KMS-11 (cell line): Measurements from ENCODE around the gene NHSL1.
A peak's percentile ranks its signal among the peaks of the same experiment; 100 is the strongest.
"Not testable (repeated sequence)": the region's sequence is repeated elsewhere in the genome, so short reads cannot be mapped to it uniquely, and the experiment has no call there.

Experiments used
- H2AFZ ChIP-seq: fragments of 200-600 bp; sonication (generic); 2 replicates; pipeline ENCODE4 v1.6.1; 2016; ENCODE audit warnings: antibody characterized with exemption, mixed run types, low read depth
- H3K27ac ChIP-seq: fragments of 200-600 bp; sonication (generic); 2 replicates; pipeline ENCODE4 v1.6.1; 2016; ENCODE audit warnings: mild to moderate bottlenecking, mixed run types
- H3K27me3 ChIP-seq: fragments of 200-600 bp; sonication (generic); 2 replicates; pipeline ENCODE4 v1.6.1; 2017; ENCODE audit warnings: mild to moderate bottlenecking, low read depth, mixed run types, moderate library complexity; ENCODE audit not compliant: insufficient read depth
- H3K36me3 ChIP-seq: fragments of 200-600 bp; sonication (generic); 2 replicates; pipeline ENCODE4 v1.6.1; 2017; ENCODE audit warnings: mild to moderate bottlenecking, mixed run types; ENCODE audit not compliant: insufficient read depth
- H3K4me1 ChIP-seq: fragments of 200-600 bp; sonication (generic); 2 replicates; pipeline ENCODE4 v1.6.1; 2016; ENCODE audit warnings: mild to moderate bottlenecking, low read depth, mixed run types; ENCODE audit not compliant: poor library complexity, severe bottlenecking
- H3K4me2 ChIP-seq: fragments of 200-600 bp; sonication (generic); 2 replicates; pipeline ENCODE4 v1.7.0; 2016; ENCODE audit warnings: mild to moderate bottlenecking, mixed run types
- H3K4me3 ChIP-seq: fragments of 200-600 bp; sonication (generic); IDR thresholded peaks from 2 replicates; pipeline ENCODE4 v1.6.1; 2017; ENCODE audit warnings: low read depth, low read length, mixed read lengths; ENCODE audit not compliant: insufficient read depth
- H3K79me2 ChIP-seq: fragments of 200-600 bp; sonication (generic); 2 replicates; pipeline ENCODE4 v1.6.1; 2016; ENCODE audit warnings: low read depth, mixed run types; ENCODE audit not compliant: insufficient read depth
- H3K9ac ChIP-seq: fragments of 200-600 bp; sonication (generic); 2 replicates; pipeline ENCODE4 v1.6.1; 2016; ENCODE audit warnings: mild to moderate bottlenecking, mixed run types
- H4K20me1 ChIP-seq: fragments of 200-600 bp; sonication (generic); 2 replicates; pipeline ENCODE4 v1.6.1; 2016; ENCODE audit warnings: mild to moderate bottlenecking, mixed run types; ENCODE audit not compliant: insufficient read depth
- TF ChIP-seq, protein P1 (sequence below): fragments of 200-600 bp; sonication (generic); conservative IDR thresholded peaks from 2 replicates; pipeline ENCODE4 v1.6.1; 2017; ENCODE audit warnings: low read depth, mild to moderate bottlenecking, antibody characterized with exemption, low read length, moderate library complexity, mixed read lengths

NHSL1 gene

DNA sequence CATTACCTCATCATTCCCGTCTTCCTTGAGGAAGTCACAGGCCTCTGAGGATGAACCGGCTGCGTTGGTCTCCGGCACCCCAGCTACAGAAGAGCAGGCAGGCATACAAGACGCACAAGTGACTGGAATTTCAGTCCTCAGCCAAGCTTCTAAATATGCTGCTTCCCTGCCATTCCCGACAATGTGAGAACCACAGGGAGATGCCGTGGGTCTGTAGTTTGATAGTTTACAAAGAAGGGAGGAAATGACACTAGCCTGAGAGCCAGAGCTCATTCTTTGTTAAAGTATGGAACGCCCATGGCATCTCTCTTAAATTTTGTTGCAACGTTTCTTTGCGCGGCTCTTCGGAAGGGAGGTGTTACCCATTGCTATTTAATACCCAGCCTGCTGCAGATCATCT lies 69.5 kb downstream of the NHSL1 start:
- H3K79me2 ChIP-seq: no peaks in the 10 kb centered on the region
- TF ChIP-seq, protein P1, sequence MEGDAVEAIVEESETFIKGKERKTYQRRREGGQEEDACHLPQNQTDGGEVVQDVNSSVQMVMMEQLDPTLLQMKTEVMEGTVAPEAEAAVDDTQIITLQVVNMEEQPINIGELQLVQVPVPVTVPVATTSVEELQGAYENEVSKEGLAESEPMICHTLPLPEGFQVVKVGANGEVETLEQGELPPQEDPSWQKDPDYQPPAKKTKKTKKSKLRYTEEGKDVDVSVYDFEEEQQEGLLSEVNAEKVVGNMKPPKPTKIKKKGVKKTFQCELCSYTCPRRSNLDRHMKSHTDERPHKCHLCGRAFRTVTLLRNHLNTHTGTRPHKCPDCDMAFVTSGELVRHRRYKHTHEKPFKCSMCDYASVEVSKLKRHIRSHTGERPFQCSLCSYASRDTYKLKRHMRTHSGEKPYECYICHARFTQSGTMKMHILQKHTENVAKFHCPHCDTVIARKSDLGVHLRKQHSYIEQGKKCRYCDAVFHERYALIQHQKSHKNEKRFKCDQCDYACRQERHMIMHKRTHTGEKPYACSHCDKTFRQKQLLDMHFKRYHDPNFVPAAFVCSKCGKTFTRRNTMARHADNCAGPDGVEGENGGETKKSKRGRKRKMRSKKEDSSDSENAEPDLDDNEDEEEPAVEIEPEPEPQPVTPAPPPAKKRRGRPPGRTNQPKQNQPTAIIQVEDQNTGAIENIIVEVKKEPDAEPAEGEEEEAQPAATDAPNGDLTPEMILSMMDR: no peak
- no peaks in the 10 kb centered on the region for H3K4me1 ChIP-seq
- H3K27me3 ChIP-seq: no peaks in the 10 kb centered on the region
- no peaks in the 10 kb centered on the region for H3K36me3 ChIP-seq
- no peak overlapping the region for H3K27ac ChIP-seq
- no peak overlapping the region for H3K4me2 ChIP-seq
- H4K20me1 ChIP-seq: no peaks in the 10 kb centered on the region
- H3K9ac ChIP-seq: no peak overlapping the region
- H3K4me3 ChIP-seq: no peak overlapping the region
- H2AFZ ChIP-seq: no peak overlapping the region

DNA sequence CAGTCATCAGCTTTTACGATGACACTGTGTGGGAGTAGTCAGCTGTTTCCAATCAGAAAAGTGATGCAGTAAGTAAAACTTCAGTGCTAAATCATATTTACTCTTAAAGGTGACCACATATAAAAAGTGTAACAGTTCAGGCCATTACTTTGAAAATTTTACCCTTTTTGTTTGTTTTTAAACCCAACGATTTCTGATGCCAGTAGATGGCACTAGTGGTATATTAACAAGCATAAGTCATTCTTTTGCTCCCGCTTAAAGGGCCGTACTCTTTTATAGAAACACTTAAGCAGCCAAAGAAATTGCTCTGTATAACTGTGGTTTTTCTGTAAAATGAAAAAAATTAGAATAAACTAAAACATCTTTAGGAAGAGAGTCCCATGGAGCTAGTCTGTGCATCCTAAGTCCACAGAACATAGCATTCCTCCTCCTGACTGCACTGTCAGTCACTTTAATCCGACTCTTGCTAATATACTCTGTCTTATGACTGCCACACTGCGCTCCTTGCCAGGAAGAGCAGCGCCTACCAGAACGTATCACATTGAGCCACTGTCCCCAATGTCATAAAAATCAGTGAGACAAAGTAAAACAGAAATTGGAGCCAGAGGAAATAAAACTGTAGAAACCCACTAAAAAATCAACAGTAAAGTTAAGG lies 70.2 kb downstream of the NHSL1 start:
- no peak overlapping the region for H3K4me2 ChIP-seq
- no peak overlapping the region for H3K27ac ChIP-seq
- no peak overlapping the region for H3K4me3 ChIP-seq

DNA sequence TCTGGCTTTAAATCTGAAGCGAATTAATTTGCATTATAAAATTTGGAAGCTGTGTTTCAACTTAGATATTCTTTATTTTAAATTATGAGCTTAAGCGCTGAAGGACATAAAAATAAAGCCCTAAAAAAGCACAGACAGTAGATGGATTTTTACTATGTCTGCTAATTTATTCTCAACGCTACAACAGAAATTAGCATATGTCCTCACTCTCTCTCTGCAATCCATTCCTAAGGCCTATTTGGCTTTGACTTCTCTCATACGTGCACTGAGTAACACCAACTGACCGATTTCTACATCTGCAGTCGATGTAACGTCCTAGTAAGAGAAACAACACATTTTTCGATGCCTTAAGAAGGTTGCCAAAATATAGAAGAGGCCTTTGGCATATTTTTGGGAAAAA lies 71.6 kb downstream of the NHSL1 start:
- Histone ChIP-seq H4K20me1 (no peaks in the 10 kb centered on the region), H3K4me2 (no peak overlapping the region), H3K27ac (no peak overlapping the region), H3K36me3 (no peaks in the 10 kb centered on the region), H3K27me3 (no peaks in the 10 kb centered on the region), H3K4me1 (no peaks in the 10 kb centered on the region), H3K4me3 (no peak overlapping the region), H3K9ac (no peak overlapping the region), H2AFZ (no peak overlapping the region), H3K79me2 (no peaks in the 10 kb centered on the region)
- TF ChIP-seq, protein P1: no peak

More for the DNA sequence above, 70.2 kb downstream of the NHSL1 start:
- Histone ChIP-seq H3K27me3 (no peaks in the 10 kb centered on the region), H3K9ac (no peak overlapping the region), H3K36me3 (no peaks in the 10 kb centered on the region), H2AFZ (no peak overlapping the region), H3K4me1 (no peaks in the 10 kb centered on the region), H3K79me2 (no peaks in the 10 kb centered on the region), H4K20me1 (no peaks in the 10 kb centered on the region)
- TF ChIP-seq, protein P1: peak; percentile 63

DNA sequence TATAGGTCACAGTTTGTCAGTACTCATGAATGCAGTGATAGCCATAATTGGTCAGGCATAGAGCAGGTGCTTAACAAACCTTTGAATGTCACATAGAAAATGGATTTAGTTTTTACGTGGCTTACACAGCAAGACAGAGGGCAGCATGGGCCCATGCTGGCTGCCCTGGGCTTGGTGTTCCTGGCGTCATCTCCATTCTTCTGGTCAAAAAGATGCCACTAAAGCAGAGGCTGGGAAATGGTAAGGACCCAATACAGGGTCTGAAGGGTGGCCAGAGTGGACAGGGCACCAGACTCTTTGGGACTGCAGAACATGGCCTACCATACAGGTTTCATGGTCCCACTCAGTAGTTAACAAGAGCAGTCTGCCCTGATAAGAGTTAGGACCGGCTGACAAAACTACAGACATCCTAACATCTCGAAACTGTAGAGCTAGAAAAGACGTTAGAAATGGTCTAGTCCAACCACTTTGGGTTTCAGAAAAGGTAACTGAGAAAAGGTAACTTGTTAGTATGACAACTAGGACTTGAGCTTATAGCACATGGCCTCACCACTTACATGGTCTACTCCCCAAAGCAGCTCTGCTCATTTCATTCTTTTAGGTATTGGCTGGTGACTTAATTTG lies 72.7 kb downstream of the NHSL1 start:
- Histone ChIP-seq H3K79me2 (no peaks in the 10 kb centered on the region), H3K4me3 (no peak overlapping the region), H3K27me3 (no peaks in the 10 kb centered on the region), H3K36me3 (no peaks in the 10 kb centered on the region), H2AFZ (no peak overlapping the region), H3K9ac (no peak overlapping the region), H3K4me2 (no peak overlapping the region), H3K27ac (no peak overlapping the region), H3K4me1 (no peaks in the 10 kb centered on the region), H4K20me1 (no peaks in the 10 kb centered on the region)
- TF ChIP-seq, protein P1: no peak

DNA sequence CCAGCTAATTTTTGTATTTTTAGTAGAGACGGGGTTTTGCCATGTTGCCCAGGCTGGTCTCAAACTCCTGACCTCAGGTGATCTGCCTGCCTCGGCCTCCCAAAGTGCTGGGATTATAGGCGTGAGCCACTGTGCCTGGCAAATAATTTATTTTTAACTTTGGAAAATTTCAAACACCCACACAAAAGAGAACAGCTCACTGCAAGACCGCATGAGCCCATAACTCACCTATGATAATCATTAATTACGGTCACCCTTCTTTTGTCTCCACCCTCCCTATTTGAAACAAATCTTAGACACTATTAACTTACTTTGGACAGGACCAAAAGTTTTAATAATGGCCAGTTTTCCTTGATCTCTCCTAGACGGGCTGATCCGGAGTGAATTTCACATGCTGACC lies 74.0 kb downstream of the NHSL1 start:
- H3K27me3 ChIP-seq, H3K36me3 ChIP-seq, H2AFZ ChIP-seq, H3K27ac ChIP-seq, H3K4me2 ChIP-seq, H3K4me3 ChIP-seq, H3K9ac ChIP-seq, H3K79me2 ChIP-seq, H3K4me1 ChIP-seq, H4K20me1 ChIP-seq: not testable (repeated sequence)
